ENCODE measurements around the gene ZNF844.

GRCh38 chr19:12117201-12117970 lies 52.9 kb downstream of the ZNF844 start:
- TF ChIP-seq IRF2 (CRISPR knock-in tag; IDR thresholded peaks at IDR 0.05; ENCODE audit: borderline replicate concordance, low read depth), result no peak
- no peak for TF ChIP-seq ATF1 (CRISPR knock-in tag; IDR thresholded peaks at IDR 0.05)
- TF ChIP-seq ZNF416 (CRISPR knock-in tag; IDR thresholded peaks at IDR 0.05), result no peak
- TF ChIP-seq CTCF (IDR thresholded peaks at IDR 0.05), result no peak
- TF ChIP-seq NFE2L1 (CRISPR knock-in tag; IDR thresholded peaks at IDR 0.05), result no peak
- TF ChIP-seq TEAD4 (CRISPR knock-in tag; IDR thresholded peaks at IDR 0.05), result no peak
- TF ChIP-seq ATF3 (CRISPR knock-in tag; conservative IDR thresholded peaks at IDR 0.05), result no peak
- TF ChIP-seq ELF4 (CRISPR knock-in tag; IDR thresholded peaks at IDR 0.05; ENCODE audit: low read depth), result no peak
- no peak for TF ChIP-seq MAX (CRISPR knock-in tag; IDR thresholded peaks at IDR 0.05)
- TF ChIP-seq HMGA2 (CRISPR knock-in tag; IDR thresholded peaks at IDR 0.05), result no peak
- TF ChIP-seq ESRRA (CRISPR knock-in tag; IDR thresholded peaks at IDR 0.05; ENCODE audit: borderline replicate concordance), result no peak
- TF ChIP-seq JUN (CRISPR knock-in tag; IDR thresholded peaks at IDR 0.05), result no peak
- no peak for TF ChIP-seq ZNF423 (CRISPR knock-in tag; IDR thresholded peaks at IDR 0.05)
